Lung microvascular endothelial cell (primary cell): Measurements from ENCODE around the gene HPS1. TPM values are rescaled to one million over a fixed set of nuclear protein-coding genes. Genes with fewer than 3 reads are reported as not detected.

Experiments
- DNase-seq, 2 donors: peaks; one replicate each; pipeline versions ENCODE4 v3.0.0 to v3.0.0-alpha.2; 2010; ENCODE audit warnings: low read depth in 2 of 2
- total RNA-seq: library from RNA; depleted of rRNA; stranded (reverse); fragments of >200 nt; gene quantifications from 2 replicates; pipeline ENCODE4 v1.2.1, GENCODE V29; 2014

HPS1 gene
- total RNA-seq = 17.9 and 18.1 TPM in 2 replicates

DNA sequence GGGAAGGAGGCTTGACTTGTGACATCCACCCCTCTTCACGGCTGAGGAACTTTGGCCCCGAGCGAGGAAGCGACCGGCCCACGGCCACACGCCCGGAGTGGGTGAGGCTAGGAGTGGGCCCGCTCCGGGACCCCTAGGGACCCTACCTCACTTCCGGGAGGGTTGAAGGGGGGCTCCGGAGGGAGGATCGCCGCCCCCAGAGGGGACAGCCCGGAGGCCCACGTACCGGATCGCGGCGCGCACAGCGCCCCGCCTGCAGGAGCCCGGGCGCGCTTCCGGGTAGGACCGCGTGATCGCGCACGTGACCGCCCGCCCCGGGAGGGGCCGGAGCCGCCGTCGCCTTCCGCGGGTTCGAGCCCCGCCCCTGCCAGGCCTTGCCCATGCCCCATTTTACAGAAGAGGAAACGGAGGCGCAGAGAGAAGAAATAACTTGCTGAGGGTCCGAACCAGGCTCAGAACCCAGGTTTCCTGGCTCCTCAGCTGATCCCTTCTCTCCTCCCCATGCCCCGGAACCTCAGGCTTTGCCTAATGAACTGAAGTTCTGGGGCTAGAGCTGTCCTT, at the start of gene HPS1:
Gene HPS1, minus strand, starts transcription at position 275 of the 561 bp plus-strand sequence. CDS start 3,695 bp downstream, outside the sequence.
- peak; percentile 74 to 81 for DNase-seq

DNA sequence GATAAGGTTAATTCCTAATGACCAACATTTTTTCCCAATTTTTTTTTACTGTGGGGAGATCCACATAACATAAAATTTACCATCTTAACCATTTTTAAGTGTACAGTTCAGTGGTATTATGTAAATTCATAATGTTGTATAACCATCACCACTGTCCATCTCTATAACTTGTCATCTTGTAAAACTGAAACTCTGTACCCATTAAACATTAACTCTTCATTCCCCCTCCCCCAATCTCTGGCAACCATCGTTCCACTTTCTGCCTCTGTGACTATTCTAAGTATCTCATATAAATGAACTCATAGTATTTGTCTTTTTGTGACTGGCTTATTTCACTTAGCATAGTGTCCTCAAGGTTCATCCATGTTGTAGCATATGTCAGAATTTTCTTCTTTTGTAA, 46.0 kb upstream of the HPS1 start:
- DNase-seq = no peak

DNA sequence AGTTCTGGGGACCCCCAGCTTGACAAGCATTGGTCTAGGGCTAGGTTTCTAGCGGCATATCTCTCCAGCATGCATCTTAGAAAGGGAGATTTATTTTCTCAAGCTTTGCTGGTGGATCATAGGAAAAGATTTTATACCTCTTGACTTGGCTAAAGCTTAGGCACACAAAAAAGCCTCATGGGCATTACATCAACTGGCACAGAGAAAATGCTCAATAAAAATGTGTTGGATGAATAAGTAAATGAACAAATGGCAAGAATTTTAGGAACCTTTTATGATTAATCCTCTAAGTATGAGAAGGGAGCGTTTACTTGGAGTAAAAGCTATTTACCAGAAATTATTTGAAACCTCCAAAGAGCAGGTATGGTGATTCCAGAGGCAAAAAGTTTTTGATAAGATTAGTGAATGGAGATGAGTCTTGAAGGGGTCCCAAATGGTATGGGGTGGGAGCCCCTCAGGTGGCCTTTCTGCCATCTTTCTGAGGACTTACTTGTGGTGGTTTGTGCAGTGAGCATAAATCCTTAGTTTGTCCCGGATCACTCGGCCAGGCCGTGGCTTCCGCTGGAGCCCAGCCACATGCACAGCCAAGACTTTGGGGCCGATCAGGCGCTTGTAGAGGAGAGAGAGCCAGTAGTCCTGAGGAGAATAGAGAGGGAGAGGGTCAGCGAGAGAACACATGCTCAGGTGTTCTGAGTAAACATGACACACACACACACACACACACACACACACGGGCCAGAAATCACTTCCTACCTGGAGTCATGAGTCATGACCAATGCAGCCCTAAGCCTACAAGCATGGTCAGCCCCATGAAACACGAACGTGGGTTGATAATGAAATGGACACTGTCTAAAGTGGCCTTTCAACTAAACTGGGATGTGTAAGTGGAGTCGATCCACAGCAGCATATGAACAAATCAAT, 43.1 kb upstream of the HPS1 start:
- DNase-seq = no peak

GRCh38 chr10:98488669-98489430, 42.1 kb upstream of the HPS1 start:
- DNase-seq = peak in 1 of 2 donors; percentile 29

GRCh38 chr10:98487649-98488048, 40.9 kb upstream of the HPS1 start:
- no peak for DNase-seq

DNA sequence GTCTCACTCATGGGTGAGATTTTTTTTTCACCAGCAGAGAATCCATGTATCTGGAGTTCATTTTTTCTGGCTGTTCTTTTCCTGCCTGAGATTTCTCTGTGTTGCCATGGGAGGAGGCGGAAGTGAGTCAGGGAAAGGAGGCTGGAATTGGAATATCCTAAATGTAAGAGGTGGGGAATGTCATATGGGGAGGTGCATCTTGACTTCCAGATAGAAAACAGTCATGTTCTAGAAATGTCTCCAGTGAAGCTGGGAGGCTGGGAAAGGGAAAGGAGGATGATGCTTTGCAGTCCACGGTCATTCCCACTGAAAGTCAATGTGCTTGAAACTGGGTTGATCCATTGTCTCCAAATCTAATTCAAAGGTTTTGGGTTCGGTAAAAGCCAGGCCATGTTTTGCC, 39.7 kb upstream of the HPS1 start:
- peak in 1 of 2 donors; percentile 62 for DNase-seq

DNA sequence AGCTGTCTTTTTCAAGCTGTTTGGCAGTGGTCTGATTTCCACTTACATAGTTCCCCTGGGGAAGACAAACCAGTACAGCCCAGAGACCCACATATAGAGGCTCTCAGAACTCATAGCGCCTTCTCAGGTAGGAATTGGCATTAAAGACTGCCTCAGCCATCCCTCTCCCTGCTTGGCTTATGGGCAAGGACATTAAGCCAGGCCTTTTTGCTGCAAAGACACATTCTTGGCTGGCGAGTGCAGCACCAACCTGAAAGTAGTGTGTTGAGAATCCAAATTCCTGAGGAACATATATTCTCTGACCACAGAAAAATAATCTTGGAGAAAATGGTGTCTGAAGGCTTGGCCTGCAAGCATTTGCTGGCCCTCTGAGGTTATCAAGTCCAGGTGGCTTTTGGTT, 39.2 kb upstream of the HPS1 start:
- DNase-seq = no peak

GRCh38 chr10:98483658-98484057, 36.9 kb upstream of the HPS1 start:
- no peak for DNase-seq

GRCh38 chr10:98482096-98482495, 35.4 kb upstream of the HPS1 start:
- no peak for DNase-seq

DNA sequence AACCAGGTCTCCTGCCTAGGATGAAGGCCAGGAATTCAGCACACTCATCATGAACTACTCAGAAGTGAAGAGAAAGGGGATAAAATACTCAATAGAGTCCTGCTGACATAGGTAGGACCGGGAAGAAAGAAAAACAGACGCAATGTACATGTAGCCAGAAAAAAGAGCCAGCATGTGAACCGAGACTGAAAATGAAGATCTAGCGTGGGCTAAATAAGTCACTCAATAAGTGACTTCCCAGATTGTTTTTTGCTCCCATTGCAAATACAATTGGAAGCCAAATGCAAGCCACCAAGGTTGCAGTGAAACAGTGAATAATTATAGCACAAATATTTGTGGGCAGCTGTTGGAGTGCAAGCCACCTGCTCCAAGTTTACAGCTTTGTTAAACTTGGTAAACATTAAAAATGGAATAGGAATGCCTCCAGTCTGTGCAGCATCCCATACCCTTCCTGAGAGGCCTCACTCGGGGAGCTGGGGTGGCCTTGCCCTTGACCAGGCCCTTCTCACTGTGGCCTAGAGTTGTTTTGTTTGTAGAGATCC, 34.7 kb upstream of the HPS1 start:
- no peak for DNase-seq

- no peak for DNase-seq
Measured at GRCh38 chr10:98478430-98479222, 31.9 kb upstream of the HPS1 start.

- no peak for DNase-seq
Measured at GRCh38 chr10:98477861-98478260, 31.1 kb upstream of the HPS1 start.

DNA sequence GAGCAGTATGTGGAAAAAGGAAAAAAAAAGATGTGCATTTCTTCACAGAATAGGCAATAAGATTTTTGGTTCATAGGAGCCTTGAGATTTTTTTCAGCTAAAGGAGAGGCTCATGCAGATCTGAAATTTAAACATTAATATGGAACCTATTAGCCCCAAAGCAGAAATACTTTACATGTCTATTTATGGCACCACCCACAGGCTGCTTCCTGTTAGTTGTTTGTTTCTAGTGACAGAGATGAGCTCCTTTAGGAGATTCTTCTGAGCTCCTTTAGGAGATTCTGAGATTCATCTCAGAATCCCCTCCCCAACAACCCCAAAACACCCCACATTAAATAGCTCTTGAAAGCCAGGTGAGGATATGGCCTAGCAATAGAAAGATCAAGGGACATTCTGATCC, 27.9 kb upstream of the HPS1 start:
- no peak for DNase-seq

GRCh38 chr10:98472196-98472595, 25.5 kb upstream of the HPS1 start:
- DNase-seq = no peak

DNA sequence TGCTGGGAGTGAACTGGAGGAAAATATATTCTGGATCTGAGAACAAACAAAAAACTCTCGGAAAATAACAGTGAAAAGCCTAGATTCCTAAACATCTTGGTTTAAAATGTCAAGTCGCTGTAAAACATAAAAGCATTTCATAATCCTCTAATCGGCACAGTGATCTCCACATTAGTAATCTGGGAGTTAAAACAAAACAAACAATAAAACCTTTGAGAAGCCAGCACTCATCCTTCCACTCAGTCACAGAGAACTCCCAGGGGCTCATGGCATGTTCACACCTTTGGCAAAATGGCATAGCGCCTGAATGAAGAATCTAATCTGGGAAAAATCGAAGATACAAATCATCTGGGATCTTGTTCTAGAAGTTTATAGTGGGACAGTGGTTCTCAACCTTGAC, 24.1 kb upstream of the HPS1 start:
- no peak for DNase-seq

- peak in 1 of 2 donors; percentile 44 for DNase-seq
Measured at GRCh38 chr10:98469001-98469931, 22.5 kb upstream of the HPS1 start.

- peak; percentile 75 to 76 for DNase-seq
Measured at GRCh38 chr10:98467506-98468318, 21.0 kb upstream of the HPS1 start.

- DNase-seq = no peak
Measured at GRCh38 chr10:98466861-98467505, 20.2 kb upstream of the HPS1 start.

- no peak for DNase-seq
Measured at GRCh38 chr10:98465866-98466265, 19.1 kb upstream of the HPS1 start.
